ENCODE data around the gene IMMP2L.
"Not testable (repeated sequence)": the region's sequence is repeated elsewhere in the genome, so short reads cannot be mapped to it uniquely, and the experiment has no call there.

Gene IMMP2L

GRCh38 chr7:111328487-111328886 is 233.8 kb downstream of the IMMP2L start:
- DNase-seq = no peak

- no peak for DNase-seq
Observed at GRCh38 chr7:111324776-111325175, 237.5 kb downstream of the IMMP2L start.

DNA sequence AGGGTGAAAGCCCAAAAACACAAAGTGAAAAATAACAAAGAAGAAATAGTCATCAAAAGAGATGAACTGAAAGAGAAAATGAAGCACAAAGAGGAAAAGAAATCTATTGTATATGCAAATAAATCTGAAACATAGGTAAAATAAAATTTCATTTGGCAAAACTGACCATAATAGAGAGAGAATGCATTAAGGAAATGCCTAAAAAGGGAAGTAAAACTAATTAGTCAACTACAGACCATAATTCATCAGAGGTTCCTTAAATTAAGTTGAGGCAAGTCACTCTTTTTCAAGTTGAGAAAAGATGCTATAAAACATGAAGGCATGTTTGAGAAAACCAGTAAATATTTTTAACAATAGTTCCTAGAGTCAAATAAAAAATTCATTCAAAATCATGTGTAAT is 238.1 kb downstream of the IMMP2L start:
- DNase-seq = peak; percentile 79

GRCh38 chr7:111323670-111324069 is 238.6 kb downstream of the IMMP2L start:
- DNase-seq = not testable (repeated sequence)

GRCh38 chr7:111320133-111320532 is 242.2 kb downstream of the IMMP2L start:
- no peak for DNase-seq

DNA sequence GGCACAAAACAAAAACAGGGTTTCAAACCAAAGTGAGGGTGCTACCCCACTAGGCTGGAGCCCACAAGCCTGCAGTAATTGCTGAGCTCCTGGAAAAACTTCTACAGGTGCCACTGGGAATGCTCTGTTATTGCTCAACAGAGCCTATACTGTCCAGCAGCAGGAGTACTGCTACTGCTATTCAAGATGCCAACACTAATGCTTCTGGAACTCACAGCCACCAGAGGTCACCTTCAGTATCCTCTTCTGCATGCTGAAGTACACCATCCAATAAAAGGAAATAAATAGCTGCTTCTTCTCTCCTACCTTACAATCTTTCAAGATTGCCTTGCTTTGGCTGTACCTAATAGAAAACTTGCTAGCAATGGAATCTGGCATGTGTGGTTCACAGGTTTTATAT is 249.3 kb downstream of the IMMP2L start:
- DNase-seq = no peak

DNA sequence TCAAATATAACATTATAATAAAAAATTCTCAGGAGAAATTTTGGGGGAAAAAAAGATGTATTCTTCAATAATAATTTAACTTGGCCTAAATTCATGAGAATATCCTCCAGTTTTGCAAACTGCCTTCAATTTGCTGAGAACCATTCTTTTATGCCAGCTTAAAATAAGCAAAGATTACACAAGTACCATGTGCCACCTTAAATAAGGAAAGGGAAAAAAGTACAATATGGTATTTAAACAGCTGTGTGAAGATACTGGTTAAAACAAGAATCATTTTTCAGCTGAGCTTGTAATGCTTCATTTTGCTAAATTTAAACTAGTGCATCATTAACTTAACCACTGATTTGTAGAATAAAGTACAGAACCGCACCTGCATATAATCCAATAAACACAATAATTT is 253.6 kb downstream of the IMMP2L start:
- no peak for DNase-seq

- no peak for DNase-seq
Observed at GRCh38 chr7:111301891-111302290, 260.4 kb downstream of the IMMP2L start.

GRCh38 chr7:111294494-111294893 is 267.8 kb downstream of the IMMP2L start:
- no peak for DNase-seq

- no peak for DNase-seq
Observed at GRCh38 chr7:111292026-111292470, 270.2 kb downstream of the IMMP2L start.

- DNase-seq = no peak
Observed at GRCh38 chr7:111290982-111291381, 271.3 kb downstream of the IMMP2L start.

- DNase-seq = no peak
Observed at GRCh38 chr7:111290419-111290818, 271.9 kb downstream of the IMMP2L start.

GRCh38 chr7:111288441-111288840 is 273.9 kb downstream of the IMMP2L start:
- not testable (repeated sequence) for DNase-seq

DNA sequence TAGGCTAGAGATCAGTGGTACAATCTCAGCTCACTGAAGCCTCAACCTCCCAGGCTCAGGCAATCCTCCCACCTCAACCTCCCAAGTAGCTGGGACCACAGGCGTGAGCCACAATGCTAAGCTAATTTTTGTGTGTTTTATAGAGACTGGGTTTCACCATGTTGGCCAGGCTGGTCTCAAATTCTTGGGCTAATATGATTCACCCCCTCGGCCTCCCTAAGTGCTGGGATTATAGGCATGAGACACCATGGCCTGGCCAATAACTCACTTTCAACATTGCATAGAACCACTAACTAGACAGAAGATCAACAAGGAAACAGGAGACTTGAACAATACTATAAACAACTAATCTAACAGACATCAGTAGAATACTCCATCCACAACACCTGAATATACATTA is 279.7 kb downstream of the IMMP2L start:
- no peak for DNase-seq

DNA sequence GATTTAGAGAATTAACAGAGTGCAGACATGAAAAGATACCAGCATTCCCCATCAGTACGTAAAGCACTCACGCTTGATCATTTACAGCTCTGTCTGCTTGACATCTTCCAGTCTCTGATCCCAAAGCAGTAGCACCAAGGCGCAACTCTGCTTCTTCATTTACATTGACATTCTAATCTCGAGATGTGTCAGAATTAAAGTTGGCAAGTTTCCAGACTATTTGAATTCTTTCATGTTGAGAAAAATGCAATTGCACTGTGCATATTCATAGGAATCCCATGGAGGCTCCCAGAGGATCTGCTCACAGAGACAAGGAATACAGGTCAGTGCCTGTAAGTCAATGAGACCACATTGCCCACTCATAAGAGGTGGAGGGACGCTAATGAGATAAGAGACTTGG is 287.4 kb downstream of the IMMP2L start:
- no peak for DNase-seq

DNA sequence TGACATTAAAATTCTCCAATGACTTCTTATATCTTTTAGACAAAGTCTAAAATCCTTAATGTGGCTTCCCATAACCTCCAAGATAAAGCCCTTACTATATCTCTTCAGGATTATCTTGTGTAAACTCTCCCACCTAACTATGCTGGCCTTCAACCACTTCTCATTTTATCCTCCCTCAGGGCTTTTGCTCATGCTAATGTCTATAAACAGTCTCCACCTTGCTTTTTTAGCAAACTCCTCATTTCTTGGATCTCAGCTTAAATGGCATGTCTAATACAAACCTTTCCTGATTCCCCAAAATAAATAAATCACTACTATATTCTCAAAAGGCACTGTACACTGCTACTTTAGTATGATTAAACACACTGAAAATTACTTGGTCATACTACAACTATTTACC is 290.2 kb downstream of the IMMP2L start:
- no peak for DNase-seq

DNA sequence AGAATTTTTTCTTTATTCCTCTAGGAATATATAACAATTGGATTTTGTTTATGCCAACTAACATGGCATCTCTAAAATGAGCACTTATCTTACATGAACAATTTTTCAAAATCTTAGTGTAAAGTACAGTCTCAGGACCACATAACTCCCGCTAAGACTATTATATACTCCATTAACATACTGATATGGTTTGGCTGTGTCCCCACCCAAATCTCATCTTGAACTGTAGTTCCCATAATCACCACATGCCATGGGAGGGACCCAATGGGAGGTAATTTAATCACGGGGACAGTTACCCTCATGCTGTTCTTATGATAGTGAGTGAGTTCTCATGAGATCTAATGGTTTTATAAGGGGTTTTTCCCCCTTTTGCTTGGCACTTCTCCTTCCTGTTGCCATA is 291.5 kb downstream of the IMMP2L start:
- DNase-seq = peak; percentile 11

DNA sequence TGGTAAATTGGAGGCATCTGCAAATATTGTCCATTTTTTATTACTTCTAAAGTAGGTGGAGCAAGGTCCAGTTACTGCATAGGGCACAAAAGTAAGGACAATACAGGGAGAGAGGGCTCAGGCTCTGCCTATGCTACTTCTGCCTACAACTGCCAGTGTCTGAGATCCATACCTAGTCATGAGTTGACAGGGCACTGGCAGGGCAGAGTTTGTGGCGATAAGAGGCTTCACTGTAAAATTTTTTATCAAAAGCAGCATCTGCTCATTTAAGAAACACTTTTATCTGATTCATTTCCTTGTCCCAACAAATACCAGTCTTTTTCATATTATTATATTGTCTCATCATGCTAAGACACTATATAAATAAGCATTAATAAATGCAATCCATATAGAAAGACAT is 293.4 kb downstream of the IMMP2L start:
- DNase-seq = no peak

DNA sequence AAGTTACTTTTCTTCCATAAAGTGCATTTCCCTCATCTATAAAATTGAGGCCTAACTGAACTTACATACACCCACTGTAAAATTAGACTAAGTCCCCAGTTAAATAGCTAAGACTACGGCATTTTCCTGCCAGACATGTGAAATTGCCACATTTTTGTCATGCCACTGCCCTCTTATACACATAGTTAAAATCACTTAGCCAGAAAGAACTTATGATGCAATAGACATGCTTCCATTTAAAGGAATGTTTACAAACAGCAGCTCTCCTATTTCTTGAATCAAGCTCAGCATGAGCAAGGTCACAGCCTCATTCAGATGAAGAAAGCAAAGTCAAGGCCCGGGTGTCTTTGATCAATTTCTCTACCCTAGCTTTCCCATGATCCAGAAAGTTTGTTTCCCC is 295.7 kb downstream of the IMMP2L start:
- no peak for DNase-seq

DNA sequence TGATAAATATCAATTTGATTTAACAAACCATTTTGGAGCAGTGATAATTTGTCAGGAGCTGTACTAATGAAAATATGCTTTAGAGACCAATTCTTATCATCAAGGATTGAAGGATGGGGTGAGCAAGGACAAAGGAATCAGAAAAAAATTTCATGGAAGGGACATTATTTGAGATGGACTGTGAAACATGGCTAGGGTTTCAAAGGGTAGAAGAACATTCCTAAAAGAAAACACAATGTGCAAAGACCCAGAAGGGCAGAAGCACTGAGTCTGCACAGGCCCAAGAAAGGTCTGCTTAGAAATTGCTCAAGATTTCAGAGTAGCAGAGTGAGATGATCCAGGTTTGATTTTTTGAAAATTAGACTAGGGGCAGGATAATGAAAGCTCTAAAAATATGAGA is 296.9 kb downstream of the IMMP2L start:
- DNase-seq = no peak

DNA sequence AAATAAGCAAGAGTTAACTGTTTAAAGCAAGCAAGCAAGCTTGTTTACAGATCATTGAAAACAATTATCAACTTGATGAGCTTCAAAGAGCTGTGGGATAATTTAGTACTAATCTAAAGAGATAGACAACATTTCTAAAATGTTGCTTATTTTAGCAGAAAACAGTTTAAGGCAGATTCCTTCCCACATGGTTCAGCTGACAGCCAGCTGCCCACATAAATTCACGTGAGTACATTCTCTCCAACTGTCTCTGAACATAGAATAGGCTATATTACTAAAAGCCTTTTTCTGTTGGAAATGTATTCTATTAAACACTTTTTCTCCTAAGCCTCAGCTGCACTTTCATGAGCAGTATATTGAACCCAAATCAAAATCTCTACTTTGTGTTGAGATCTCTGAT is 297.3 kb downstream of the IMMP2L start:
- no peak for DNase-seq

DNA sequence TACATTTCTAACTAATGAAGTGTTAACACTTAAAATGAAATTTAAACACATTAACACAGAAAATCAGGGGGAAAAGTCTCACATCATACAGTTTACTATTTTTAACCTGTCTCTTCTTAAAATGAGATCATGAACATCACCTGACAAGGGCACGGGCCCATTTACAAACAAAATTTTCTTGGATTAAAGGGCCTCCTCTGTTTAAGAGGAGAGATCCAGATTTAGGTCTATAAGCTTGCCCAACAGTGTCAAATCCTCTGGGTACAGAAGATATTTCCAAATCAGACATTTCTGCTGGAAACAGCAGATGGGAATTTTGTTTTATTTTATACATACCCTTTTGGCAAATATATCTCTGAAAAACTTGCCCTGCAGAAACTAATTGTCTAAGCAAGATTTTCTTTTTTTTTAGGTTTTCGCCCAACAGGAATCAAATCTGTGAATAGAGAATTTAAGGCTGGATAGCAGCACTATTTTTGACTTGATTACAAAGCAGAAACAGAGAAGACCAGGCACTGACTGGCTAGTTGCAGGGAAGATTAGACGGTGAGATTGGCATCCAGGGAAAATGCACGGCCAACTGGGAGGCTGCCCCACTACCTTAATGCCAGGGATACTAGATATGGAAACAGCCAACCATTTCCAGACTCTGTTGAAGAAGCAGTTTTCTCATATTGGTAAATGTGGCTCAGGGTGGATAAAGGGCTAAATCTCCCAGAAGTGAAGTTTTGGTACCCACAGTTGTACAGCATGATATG is 298.0 kb downstream of the IMMP2L start:
- DNase-seq = no peak

- DNase-seq = no peak
Observed at GRCh38 chr7:111262293-111263116, 299.8 kb downstream of the IMMP2L start.

GRCh38 chr7:111261496-111261895 is 300.8 kb downstream of the IMMP2L start:
- DNase-seq = no peak

Measured in inflammatory macrophage treated with lipopolysaccharide for 4 hours (primary cell).